ENCODE measurements around the gene SOX18. TPM values are rescaled to one million over a fixed set of nuclear protein-coding genes. Genes with fewer than 3 reads are reported as not detected.

The SOX18 gene
- total and polyA plus RNA-seq, 2 of the 13 experiments (the other 11 are each of a cell fraction or from before 2014, with no cell fraction given), result 1.6 to 1.9 TPM

DNA sequence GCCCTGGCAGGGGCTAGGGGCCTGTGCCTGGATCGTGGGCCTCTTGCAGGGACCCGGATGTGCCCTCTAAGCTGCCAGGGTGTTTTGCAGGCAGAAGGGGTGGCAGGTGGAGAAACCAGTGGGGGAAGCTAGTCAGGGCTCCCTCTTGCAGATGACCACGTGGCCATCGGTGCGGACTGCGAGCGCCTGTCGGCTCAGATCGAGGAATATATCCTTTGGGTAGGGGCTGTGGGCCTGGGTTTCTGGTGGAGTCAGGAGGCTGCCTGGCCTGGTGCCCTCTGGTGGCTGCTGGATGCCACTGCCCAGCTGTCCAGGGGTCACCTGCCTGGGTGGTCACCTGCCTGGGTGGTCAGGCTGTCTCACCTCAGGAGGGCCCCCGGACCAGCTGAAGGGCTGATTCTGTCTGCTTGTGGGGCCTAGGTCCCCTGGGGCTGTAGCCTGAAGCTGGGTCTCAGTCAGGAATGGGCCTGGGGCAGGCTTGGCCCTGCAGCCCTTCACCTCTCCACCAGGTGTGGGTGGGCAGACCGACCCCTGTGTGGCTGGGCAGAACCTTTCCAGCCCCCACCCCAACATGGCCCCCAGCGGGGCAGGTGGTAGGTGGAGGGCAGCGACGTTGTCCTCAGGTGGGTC lies 20.3 kb upstream of the SOX18 start (continued):
- peak; percentile 47 for TF ChIP-seq PHF5A (CRISPR knock-in tag; IDR thresholded peaks at IDR 0.05; ENCODE audit: low read depth, unreplicated experiment)
- TF ChIP-seq MEIS1 (CRISPR knock-in tag; IDR thresholded peaks at IDR 0.05; ENCODE audit: borderline replicate concordance), result peak; percentile 45; the same call in 1 of the 2 replicates
- no peak for TF ChIP-seq ZZZ3 (CRISPR knock-in tag; IDR thresholded peaks at IDR 0.05; ENCODE audit: borderline replicate concordance)
- 0 out of 2 replicates have a peak, but pooled peaks have one; percentile 47 for TF ChIP-seq NFKB2 (CRISPR knock-in tag; IDR thresholded peaks at IDR 0.05; ENCODE audit: borderline replicate concordance)
- TF ChIP-seq YY1 (IDR thresholded peaks at IDR 0.05; ENCODE audit: insufficient read depth, insufficient replicate concordance, low read depth, low read length), result peak; percentile 16
- no peak for TF ChIP-seq REPIN1 (CRISPR knock-in tag; IDR thresholded peaks at IDR 0.05; ENCODE audit: borderline replicate concordance, low read depth)
- no peak for TF ChIP-seq NONO (IDR thresholded peaks at IDR 0.05)
- no peak; the same call in 1 of the 2 replicates for TF ChIP-seq NONO (CRISPR knock-in tag; conservative IDR thresholded peaks at IDR 0.05)
- TF ChIP-seq ZNF530 (CRISPR knock-in tag; IDR thresholded peaks at IDR 0.05; ENCODE audit: low read depth), result no peak
- TF ChIP-seq, protein P1, sequence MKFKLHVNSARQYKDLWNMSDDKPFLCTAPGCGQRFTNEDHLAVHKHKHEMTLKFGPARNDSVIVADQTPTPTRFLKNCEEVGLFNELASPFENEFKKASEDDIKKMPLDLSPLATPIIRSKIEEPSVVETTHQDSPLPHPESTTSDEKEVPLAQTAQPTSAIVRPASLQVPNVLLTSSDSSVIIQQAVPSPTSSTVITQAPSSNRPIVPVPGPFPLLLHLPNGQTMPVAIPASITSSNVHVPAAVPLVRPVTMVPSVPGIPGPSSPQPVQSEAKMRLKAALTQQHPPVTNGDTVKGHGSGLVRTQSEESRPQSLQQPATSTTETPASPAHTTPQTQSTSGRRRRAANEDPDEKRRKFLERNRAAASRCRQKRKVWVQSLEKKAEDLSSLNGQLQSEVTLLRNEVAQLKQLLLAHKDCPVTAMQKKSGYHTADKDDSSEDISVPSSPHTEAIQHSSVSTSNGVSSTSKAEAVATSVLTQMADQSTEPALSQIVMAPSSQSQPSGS (CRISPR knock-in tag; IDR thresholded peaks at IDR 0.05), result peak; percentile 76; the same call in 1 of the 2 replicates
- no peak for TF ChIP-seq SUZ12 (IDR thresholded peaks at IDR 0.05; ENCODE audit: low read depth, low read length)
- TF ChIP-seq, protein P2, sequence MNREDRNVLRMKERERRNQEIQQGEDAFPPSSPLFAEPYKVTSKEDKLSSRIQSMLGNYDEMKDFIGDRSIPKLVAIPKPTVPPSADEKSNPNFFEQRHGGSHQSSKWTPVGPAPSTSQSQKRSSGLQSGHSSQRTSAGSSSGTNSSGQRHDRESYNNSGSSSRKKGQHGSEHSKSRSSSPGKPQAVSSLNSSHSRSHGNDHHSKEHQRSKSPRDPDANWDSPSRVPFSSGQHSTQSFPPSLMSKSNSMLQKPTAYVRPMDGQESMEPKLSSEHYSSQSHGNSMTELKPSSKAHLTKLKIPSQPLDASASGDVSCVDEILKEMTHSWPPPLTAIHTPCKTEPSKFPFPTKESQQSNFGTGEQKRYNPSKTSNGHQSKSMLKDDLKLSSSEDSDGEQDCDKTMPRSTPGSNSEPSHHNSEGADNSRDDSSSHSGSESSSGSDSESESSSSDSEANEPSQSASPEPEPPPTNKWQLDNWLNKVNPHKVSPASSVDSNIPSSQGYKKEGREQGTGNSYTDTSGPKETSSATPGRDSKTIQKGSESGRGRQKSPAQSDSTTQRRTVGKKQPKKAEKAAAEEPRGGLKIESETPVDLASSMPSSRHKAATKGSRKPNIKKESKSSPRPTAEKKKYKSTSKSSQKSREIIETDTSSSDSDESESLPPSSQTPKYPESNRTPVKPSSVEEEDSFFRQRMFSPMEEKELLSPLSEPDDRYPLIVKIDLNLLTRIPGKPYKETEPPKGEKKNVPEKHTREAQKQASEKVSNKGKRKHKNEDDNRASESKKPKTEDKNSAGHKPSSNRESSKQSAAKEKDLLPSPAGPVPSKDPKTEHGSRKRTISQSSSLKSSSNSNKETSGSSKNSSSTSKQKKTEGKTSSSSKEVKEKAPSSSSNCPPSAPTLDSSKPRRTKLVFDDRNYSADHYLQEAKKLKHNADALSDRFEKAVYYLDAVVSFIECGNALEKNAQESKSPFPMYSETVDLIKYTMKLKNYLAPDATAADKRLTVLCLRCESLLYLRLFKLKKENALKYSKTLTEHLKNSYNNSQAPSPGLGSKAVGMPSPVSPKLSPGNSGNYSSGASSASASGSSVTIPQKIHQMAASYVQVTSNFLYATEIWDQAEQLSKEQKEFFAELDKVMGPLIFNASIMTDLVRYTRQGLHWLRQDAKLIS (CRISPR knock-in tag; IDR thresholded peaks at IDR 0.05), result no peak
- no peak for TF ChIP-seq CREB1 (IDR thresholded peaks at IDR 0.05)
- no peak for TF ChIP-seq CREB1 (CRISPR knock-in tag; IDR thresholded peaks at IDR 0.05)
- TF ChIP-seq ZNF577 (CRISPR knock-in tag; IDR thresholded peaks at IDR 0.05; ENCODE audit: borderline replicate concordance, low read depth), result no peak
- TF ChIP-seq ARNT2 (CRISPR knock-in tag; IDR thresholded peaks at IDR 0.05; ENCODE audit: low read depth), result no peak
- no peak for TF ChIP-seq PHF20 (CRISPR knock-in tag; IDR thresholded peaks at IDR 0.05)
- peak; percentile 52; the same call in 1 of the 2 replicates for TF ChIP-seq ZNF205 (CRISPR knock-in tag; IDR thresholded peaks at IDR 0.05)
- no peak; the same call in 1 of the 2 replicates for TF ChIP-seq RXRB (CRISPR knock-in tag; IDR thresholded peaks at IDR 0.05; ENCODE audit: borderline replicate concordance)
- no peak; the same call in 1 of the 2 replicates for TF ChIP-seq MIER3 (CRISPR knock-in tag; IDR thresholded peaks at IDR 0.05; ENCODE audit: borderline replicate concordance)
- TF ChIP-seq FOSL2 (CRISPR knock-in tag; IDR thresholded peaks at IDR 0.05), result peak; percentile 37
- TF ChIP-seq HOXA9 (CRISPR knock-in tag; IDR thresholded peaks at IDR 0.05; ENCODE audit: borderline replicate concordance), result no peak
- peak; percentile 46; the same call in 1 of the 2 replicates for TF ChIP-seq BHLHE40 (IDR thresholded peaks at IDR 0.05; ENCODE audit: low read length)
- no peak for TF ChIP-seq KLF9 (CRISPR knock-in tag; IDR thresholded peaks at IDR 0.05; ENCODE audit: low read depth)
- TF ChIP-seq, protein P3, sequence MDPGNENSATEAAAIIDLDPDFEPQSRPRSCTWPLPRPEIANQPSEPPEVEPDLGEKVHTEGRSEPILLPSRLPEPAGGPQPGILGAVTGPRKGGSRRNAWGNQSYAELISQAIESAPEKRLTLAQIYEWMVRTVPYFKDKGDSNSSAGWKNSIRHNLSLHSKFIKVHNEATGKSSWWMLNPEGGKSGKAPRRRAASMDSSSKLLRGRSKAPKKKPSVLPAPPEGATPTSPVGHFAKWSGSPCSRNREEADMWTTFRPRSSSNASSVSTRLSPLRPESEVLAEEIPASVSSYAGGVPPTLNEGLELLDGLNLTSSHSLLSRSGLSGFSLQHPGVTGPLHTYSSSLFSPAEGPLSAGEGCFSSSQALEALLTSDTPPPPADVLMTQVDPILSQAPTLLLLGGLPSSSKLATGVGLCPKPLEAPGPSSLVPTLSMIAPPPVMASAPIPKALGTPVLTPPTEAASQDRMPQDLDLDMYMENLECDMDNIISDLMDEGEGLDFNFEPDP (CRISPR knock-in tag; conservative IDR thresholded peaks at IDR 0.05), result no peak
- TF ChIP-seq TAF1 (CRISPR knock-in tag; IDR thresholded peaks at IDR 0.05), result peak; percentile 30; the same call in 1 of the 2 replicates

Data from HepG2 (cell line).